ENCODE measurements around the gene ZDHHC6. TPM values are rescaled to one million over a fixed set of nuclear protein-coding genes. Genes with fewer than 3 reads are reported as not detected.

ZDHHC6 gene
- total and polyA plus RNA-seq, 2 of the 8 experiments (the other 6 are each of a cell fraction or from before 2014, with no cell fraction given) = 13.6 to 27.4 TPM

GRCh38 chr10:112441520-112441919, 5.2 kb downstream of the ZDHHC6 start:
- H3K23ac ChIP-seq (ENCODE audit: insufficient read length) = no peak overlapping the region
- H3K79me1 ChIP-seq (ENCODE audit: low read depth, low read length) = 0 out of 2 replicates have a peak, but pooled peaks cover 2% of the 10 kb centered on the region
- TF ChIP-seq MAX (IDR thresholded peaks at IDR 0.05) (no peak), ZNF274 (IDR thresholded peaks at IDR 0.05; ENCODE audit: borderline replicate concordance, extremely low read depth, low read length) (no peak), SRF (IDR thresholded peaks at IDR 0.05; ENCODE audit: low read depth, low read length) (no peak), HDAC6 (IDR thresholded peaks at IDR 0.05; ENCODE audit: low read depth, low read length) (no peak), CTBP2 (IDR thresholded peaks at IDR 0.05; ENCODE audit: borderline replicate concordance, insufficient read depth, insufficient read length, low read length) (no peak), EGR1 (IDR thresholded peaks at IDR 0.05; ENCODE audit: borderline replicate concordance, low read depth, low read length) (no peak)
- TF ChIP-seq, protein P1, sequence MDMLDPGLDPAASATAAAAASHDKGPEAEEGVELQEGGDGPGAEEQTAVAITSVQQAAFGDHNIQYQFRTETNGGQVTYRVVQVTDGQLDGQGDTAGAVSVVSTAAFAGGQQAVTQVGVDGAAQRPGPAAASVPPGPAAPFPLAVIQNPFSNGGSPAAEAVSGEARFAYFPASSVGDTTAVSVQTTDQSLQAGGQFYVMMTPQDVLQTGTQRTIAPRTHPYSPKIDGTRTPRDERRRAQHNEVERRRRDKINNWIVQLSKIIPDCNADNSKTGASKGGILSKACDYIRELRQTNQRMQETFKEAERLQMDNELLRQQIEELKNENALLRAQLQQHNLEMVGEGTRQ (IDR thresholded peaks at IDR 0.05; ENCODE audit: low read length) = no peak
- H2BK12ac ChIP-seq (ENCODE audit: low read depth, low read length) = no peak overlapping the region
- H3K4me2 ChIP-seq (ENCODE audit: insufficient read depth in 1 of 2, low read depth in 2 of 2, low read length in 2 of 2) = no peak overlapping the region
- WGBS, 2 experiments (ENCODE audit: extremely low coverage in 1 of 2, insufficient coverage in 1 of 2, insufficient read length in 1 of 2, insufficient replicate concordance in 2 of 2, low coverage in 1 of 2, low lambda C conversion rate in 2 of 2, missing lambda C conversion rate in 1 of 2) = 75% methylated on average over 1 of the region's 1 CpG; no CpG with 5 or more reads in 1 of the 2 experiments
- no peak overlapping the region for H2AFZ ChIP-seq (ENCODE audit: low read length)
- H3K9me3 ChIP-seq (ENCODE audit: insufficient read depth in 2 of 2, low read depth in 1 of 2, low read length in 1 of 2) = no peaks in the 10 kb centered on the region
- DNase-seq (ENCODE audit: low read depth in 1 of 2, low spot score in 2 of 2) = no peak
- no peak overlapping the region for H2BK15ac ChIP-seq (ENCODE audit: low read length)
- no peaks in the 10 kb centered on the region for H3K4me1 ChIP-seq (replicated peaks in 1 of 4; ENCODE audit: control insufficient read depth in 3 of 4, insufficient read depth in 4 of 4, low read length in 3 of 4)
- no peak overlapping the region for H2BK120ac ChIP-seq (replicated peaks; ENCODE audit: low read depth, low read length)
- no peak overlapping the region for H3K4ac ChIP-seq (replicated peaks; ENCODE audit: insufficient read length, low read depth, low read length)
- ChIA-PET CTCF (ENCODE audit: partially characterized antibody) (interaction anchor here (1.0 to 1.9 kb wide), 3 partner anchors 10 to 133 kb away, joined by 3 to 7 read pairs (median 4); no protein-coding TSS in a partner anchor), POLR2A (ENCODE audit: partially characterized antibody) (interaction anchor here (1.1 kb wide), 1 partner anchor 11 kb away, joined by 4 read pairs; no protein-coding TSS in a partner anchor)
- no peak overlapping the region for H4K91ac ChIP-seq (replicated peaks; ENCODE audit: insufficient read length, low read length)
- no peak overlapping the region for H3K56ac ChIP-seq (replicated peaks; ENCODE audit: insufficient read length, low read depth, low read length)
- H3K36me3 ChIP-seq (ENCODE audit: control insufficient read depth in 2 of 4, insufficient read depth in 4 of 4, low read length in 3 of 4) = peaks cover 0 to 64% (median 18%) of the 10 kb centered on the region in 4 experiments; a peak in 7 of 8 replicates
- H4K20me1 ChIP-seq (replicated peaks in 1 of 2; ENCODE audit: control insufficient read depth in 1 of 2, insufficient read depth in 2 of 2, low read length in 2 of 2) = peaks cover 0 to 2% of the 10 kb centered on the region in 2 experiments
- FAIRE-seq = no peak
- no peak overlapping the region for H4K5ac ChIP-seq (ENCODE audit: insufficient read length, low read depth, low read length)
- no peak overlapping the region for H4K8ac ChIP-seq (ENCODE audit: extremely low read depth, insufficient read depth, low read length)
- H2BK5ac ChIP-seq (ENCODE audit: low read depth, low read length) = no peak overlapping the region
- H3K27me3 ChIP-seq (replicated peaks in 1 of 4; ENCODE audit: control insufficient read depth in 3 of 4, extremely low read depth in 1 of 4, insufficient read depth in 3 of 4, low read length in 3 of 4) = no peaks in the 10 kb centered on the region
- H3K79me2 ChIP-seq (ENCODE audit: control insufficient read depth in 1 of 2, insufficient read depth in 2 of 2, low read length in 2 of 2) = peaks cover 0 to 14% of the 10 kb centered on the region in 2 experiments; a peak in 3 of 4 replicates
- H3K4me3 ChIP-seq (ENCODE audit: extremely low read depth in 1 of 4, insufficient read depth in 2 of 4, low read depth in 3 of 4, low read length in 4 of 4) = no peak overlapping the region
- no peak overlapping the region for H3K27ac ChIP-seq (ENCODE audit: low read depth, low read length)
- peaks cover 3% of the 10 kb centered on the region; the same call in 1 of the 2 replicates for H3K23me2 ChIP-seq (ENCODE audit: low read depth, low read length)
- no peak overlapping the region for H3K18ac ChIP-seq (ENCODE audit: extremely low read depth, low read length)
- no peak overlapping the region for H2BK20ac ChIP-seq (ENCODE audit: low read length)
- H3K14ac ChIP-seq (ENCODE audit: insufficient read length) = no peak overlapping the region
- no peak overlapping the region for H3K9ac ChIP-seq (replicated peaks in 1 of 4; ENCODE audit: extremely low read depth in 1 of 4, low read depth in 3 of 4, low read length in 3 of 4)
- H2AK5ac ChIP-seq (ENCODE audit: low read depth, low read length) = no peak overlapping the region

Data from H1 (cell line).